Neural progenitor cell (in vitro differentiated cells): ENCODE measurements around the gene SLIT1.

ENCODE experiments used
- CTCF ChIP-seq: fragments of 200-600 bp; sonication (generic); IDR thresholded peaks from 2 replicates; pipeline ENCODE4 v1.5.1; 2017; ENCODE audit warnings: antibody characterized with exemption, mild to moderate bottlenecking
- EZH2phosphoT487 ChIP-seq: fragments of 200-600 bp; sonication (generic); IDR thresholded peaks from 2 replicates; pipeline ENCODE4 v1.6.1; 2017; ENCODE audit warnings: antibody characterized with exemption

GRCh38 chr10:97071496-97071895 lies 114.3 kb downstream of the SLIT1 start:
- TF ChIP-seq CTCF (no peak), EZH2phosphoT487 (no peak)
